GM18873 (cell line): ENCODE measurements around the gene TSPO2.

Experiments
- ATAC-seq: cut with Tn5 transposase; IDR thresholded peaks from one replicate; pipeline ENCODE4 v1.9.1; 2021; ENCODE audit warnings: mild to moderate bottlenecking, moderate library complexity, moderate number of reproducible peaks; ENCODE audit not compliant: unreplicated experiment, low FRiP score

TSPO2 gene

GRCh38 chr6:41073203-41073967, 31.1 kb downstream of the TSPO2 start:
- ATAC-seq: peak; percentile 14

GRCh38 chr6:41073968-41074691, 31.9 kb downstream of the TSPO2 start:
- ATAC-seq: no peak

- no peak for ATAC-seq
Observed at GRCh38 chr6:41074692-41075436, 32.6 kb downstream of the TSPO2 start.

- ATAC-seq: no peak
Observed at GRCh38 chr6:41075651-41076626, 33.7 kb downstream of the TSPO2 start.

GRCh38 chr6:41077536-41077935, 35.3 kb downstream of the TSPO2 start:
- ATAC-seq: no peak

GRCh38 chr6:41078101-41078500, 35.8 kb downstream of the TSPO2 start:
- ATAC-seq: no peak

- no peak for ATAC-seq
Observed at GRCh38 chr6:41079080-41079479, 36.8 kb downstream of the TSPO2 start.

DNA sequence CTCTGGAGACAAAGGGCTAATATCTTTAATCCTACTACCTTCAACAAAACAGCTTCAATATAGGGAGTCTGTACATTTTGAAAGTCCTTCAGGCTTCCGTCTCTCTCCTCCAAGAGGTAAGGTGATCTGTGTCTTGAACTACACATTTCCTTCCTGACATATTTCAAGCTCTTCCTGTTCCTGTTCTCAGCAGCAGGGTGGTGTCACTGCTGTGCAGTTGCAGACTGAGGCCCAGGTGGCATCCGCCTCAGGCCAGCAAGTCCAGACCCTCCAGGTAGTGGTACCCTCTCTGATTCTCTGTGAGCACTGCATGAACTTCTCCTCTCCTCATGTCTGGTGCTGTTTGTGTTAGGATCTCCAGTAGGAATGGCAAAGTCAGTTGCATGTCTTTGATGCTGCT, 38.4 kb downstream of the TSPO2 start:
- ATAC-seq: no peak

GRCh38 chr6:41083072-41083471, 40.8 kb downstream of the TSPO2 start:
- ATAC-seq: no peak

DNA sequence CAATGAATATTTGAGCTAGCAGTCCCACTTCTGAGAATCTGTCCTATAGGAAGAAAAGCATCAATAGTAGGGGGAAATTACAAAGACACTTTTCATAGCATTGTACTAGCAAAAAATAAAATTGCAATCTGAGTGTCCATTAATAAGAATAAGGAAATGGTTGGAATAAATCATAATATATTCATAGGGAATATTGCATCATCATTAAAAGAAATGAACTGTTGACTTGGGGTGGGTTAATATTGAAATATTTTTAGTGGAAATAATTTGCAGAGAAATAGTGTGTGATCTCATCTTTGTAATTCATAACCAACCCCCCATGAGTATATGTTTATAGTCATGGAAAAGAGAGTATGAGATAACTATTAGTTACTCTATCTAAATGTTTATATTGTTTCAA, 42.9 kb downstream of the TSPO2 start:
- no peak for ATAC-seq

DNA sequence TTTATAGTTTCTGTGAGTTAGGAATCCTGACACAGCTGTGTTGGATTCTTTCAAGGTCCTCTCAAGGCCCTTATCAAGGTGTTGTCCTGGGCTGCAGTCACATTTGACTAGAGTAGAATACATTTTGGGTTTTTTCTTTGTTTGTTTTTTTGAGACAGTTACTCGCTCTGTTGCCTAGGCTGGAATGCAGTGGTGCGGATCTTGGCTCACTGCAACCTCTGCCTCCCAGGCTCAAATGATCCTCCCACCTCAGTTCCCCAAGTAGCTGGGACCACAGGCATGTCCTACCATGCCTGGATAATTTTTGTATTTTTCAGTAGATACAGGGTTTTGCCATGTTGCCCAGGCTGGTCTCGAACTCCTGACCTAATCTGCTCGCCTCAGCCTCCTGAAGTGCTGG, 46.2 kb downstream of the TSPO2 start:
- ATAC-seq: no peak

DNA sequence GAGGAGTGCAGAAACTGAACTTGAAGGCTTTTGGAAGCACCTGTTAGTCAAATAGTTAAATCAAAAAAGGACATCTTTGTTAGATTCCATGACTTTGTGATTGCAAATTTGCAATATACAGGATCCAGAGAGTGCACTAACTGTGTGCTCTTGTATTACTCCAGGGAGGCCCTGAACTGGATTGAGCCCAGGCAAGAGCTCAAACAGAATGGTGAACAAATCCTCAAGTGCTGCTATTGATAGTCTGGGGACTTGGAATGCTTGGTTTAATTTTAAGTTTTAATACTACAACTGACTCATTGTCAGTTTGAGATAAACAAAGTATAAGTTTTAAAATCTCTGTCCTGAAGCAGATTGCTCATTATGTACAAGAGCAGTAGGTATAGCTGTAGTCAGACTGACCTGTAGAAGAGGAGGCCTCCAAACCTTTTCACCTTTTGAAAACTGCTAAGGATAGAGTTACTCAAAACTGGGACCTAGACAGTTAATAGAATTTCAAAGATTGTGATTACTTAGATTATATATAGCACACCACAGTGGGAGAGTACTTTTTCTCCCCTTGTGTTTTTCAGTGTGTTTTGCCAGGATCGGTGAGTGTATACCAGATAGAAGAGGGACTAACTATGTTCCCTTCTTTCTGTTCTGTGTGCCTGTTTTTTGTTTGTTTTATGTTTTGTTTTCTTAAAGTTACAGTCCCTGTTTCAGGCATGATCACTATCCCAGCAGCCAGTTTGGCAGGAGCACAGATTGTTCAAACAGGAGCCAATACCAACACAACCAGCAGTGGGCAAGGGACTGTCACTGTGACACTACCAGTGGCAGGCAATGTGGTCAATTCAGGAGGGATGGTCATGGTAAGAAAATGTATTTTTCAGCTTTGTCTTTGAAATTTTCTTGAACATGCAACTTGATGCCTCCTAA, 48.8 kb downstream of the TSPO2 start:
- ATAC-seq: no peak

- no peak for ATAC-seq
Observed at GRCh38 chr6:41092421-41093140, 50.3 kb downstream of the TSPO2 start.

DNA sequence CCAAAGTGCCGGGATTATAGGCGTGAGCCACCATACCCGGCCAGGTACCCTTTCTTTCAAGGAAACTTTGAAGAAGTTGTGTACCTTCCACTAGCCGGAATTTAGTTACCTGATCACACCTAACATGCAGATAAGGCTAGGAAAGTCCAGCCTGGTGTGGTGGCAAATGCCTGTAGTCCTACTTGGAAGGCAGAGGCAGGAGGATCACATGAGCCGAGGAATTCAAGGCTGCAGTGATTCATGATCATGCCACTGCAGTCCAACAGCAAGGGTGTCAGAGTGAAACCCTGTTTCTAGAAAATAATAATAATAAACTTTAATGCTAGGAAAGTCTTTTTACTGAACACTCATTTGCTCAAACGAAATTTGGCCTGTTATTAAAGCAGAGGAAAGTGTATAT, 51.5 kb downstream of the TSPO2 start:
- ATAC-seq: no peak
